ENCODE measurements around the gene DOCK4. TPM values are rescaled to one million over a fixed set of nuclear protein-coding genes. Genes with fewer than 3 reads are reported as not detected.

DOCK4 gene
- total and polyA plus RNA-seq, 7 donors: 1.8 to 12.7 (median 7.1) TPM

DNA sequence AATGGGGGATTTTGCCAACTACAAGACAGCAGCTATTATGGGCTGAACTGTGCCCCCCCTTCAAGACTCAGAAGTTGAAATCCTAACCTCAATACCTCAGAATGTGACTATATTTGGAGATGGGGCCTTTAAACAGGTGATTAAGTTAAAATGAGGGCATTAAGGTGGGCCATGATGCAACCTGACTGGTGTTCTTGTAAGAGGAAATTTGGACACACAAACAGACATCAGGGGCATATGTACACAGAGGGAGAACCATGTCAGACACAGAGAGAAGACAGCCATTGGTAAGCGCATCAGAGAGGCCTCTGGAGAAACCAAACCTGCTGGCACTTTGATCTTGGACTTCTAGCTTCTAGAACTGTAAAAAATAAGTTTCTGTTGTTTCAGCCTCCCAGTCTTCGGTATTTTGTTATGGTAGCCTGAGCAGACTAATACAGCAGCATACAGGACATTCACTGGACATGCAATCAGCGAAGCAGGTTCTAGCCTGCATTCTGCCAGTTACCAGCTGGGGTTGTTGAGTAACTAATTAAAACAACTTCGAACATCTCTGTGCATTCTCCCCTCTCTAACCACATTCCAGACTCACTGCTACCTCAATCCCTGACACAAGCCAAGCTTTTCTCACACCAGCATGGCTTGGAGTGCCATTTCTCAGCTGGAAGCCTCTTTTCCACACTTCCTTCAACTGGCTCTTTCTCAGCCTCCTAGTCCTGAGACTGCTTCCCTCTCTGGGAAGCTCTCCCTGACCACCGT lies 141.4 kb downstream of the DOCK4 start:
- Histone ChIP-seq H3K4me3 (no peak overlapping the region), H3K27ac (no peak overlapping the region), H3K9me3 (no peaks in the 10 kb centered on the region), H3K27me3 (ENCODE audit: insufficient read depth in 3 of 3, low read length in 2 of 3) (no peaks in the 10 kb centered on the region), H3K36me3 (ENCODE audit: insufficient read depth in 1 of 2, low read depth in 1 of 2) (no peaks in the 10 kb centered on the region), H3K4me1 (peaks cover 22% of the 10 kb centered on the region)
- TF ChIP-seq, protein P1, sequence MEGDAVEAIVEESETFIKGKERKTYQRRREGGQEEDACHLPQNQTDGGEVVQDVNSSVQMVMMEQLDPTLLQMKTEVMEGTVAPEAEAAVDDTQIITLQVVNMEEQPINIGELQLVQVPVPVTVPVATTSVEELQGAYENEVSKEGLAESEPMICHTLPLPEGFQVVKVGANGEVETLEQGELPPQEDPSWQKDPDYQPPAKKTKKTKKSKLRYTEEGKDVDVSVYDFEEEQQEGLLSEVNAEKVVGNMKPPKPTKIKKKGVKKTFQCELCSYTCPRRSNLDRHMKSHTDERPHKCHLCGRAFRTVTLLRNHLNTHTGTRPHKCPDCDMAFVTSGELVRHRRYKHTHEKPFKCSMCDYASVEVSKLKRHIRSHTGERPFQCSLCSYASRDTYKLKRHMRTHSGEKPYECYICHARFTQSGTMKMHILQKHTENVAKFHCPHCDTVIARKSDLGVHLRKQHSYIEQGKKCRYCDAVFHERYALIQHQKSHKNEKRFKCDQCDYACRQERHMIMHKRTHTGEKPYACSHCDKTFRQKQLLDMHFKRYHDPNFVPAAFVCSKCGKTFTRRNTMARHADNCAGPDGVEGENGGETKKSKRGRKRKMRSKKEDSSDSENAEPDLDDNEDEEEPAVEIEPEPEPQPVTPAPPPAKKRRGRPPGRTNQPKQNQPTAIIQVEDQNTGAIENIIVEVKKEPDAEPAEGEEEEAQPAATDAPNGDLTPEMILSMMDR (IDR thresholded peaks at IDR 0.05): no peak
- WGBS, 3 donors: 95 to 99% (median 95%) methylated on average over 5 of the region's 5 CpGs
- intact Hi-C loops (cut with DNase I): no loop called here
- ATAC-seq (no peak), DNase-seq (no peak)

DNA sequence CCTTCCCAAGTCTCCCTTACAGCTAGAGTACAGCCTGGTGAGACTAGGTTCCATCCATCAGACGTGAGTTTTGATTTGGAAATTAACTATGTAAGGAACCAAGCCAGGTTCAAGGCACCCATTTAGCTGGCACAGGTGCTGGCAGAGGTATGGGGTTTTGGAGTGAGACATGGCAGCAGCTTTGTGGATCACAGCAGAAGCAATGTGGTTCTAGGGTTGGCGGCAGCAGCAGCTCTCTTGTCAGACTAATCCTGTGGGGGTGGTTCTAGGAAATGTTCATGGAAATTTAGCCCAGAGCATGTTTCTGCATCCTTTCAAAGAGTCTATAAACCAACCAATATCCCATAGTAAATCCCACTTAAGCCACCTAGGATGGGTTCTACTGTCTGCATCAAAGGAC lies 142.2 kb downstream of the DOCK4 start:
- Histone ChIP-seq H3K36me3 (ENCODE audit: insufficient read depth in 1 of 2, low read depth in 1 of 2) (no peaks in the 10 kb centered on the region), H3K4me3 (no peak overlapping the region), H3K4me1 (peaks cover 18% of the 10 kb centered on the region), H3K27me3 (ENCODE audit: insufficient read depth in 3 of 3, low read length in 2 of 3) (no peaks in the 10 kb centered on the region), H3K27ac (no peak overlapping the region), H3K9me3 (no peaks in the 10 kb centered on the region)
- intact Hi-C loops (cut with DNase I): no loop called here
- TF ChIP-seq, protein P1 (IDR thresholded peaks at IDR 0.05): no peak
- ATAC-seq (no peak), DNase-seq (no peak)
- WGBS, 3 donors: 52 to 70% (median 62%) methylated on average over 2 of the region's 2 CpGs

DNA sequence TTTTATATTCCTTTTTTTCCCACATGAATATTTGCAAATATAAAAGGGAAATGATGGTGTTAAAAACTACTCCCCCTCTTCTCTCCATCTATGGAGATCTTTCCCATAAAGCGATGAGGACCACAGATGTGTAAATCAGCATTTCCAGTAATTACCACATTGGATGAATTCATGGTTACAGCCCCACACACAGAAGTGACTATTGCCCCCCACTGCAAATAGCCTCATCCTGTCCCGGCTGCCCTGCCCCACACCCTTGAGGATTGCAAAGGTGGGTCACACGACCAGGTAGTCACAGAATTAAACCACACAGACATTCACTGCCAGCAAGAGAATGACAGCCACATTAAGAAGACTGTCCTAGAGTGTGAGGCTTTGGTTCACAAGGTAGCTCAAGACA lies 145.1 kb downstream of the DOCK4 start:
- DNase-seq (no peak), ATAC-seq (no peak)
- 89 to 98% (median 90%) methylated on average over 3 of the region's 3 CpGs for WGBS, 3 donors
- no peaks in the 10 kb centered on the region for H3K36me3 ChIP-seq (ENCODE audit: insufficient read depth in 1 of 2, low read depth in 1 of 2)
- peaks cover 7% of the 10 kb centered on the region for H3K4me1 ChIP-seq
- intact Hi-C loops (cut with DNase I): no loop called here
- H3K4me3 ChIP-seq: no peak overlapping the region
- no peaks in the 10 kb centered on the region for H3K27me3 ChIP-seq (ENCODE audit: insufficient read depth in 3 of 3, low read length in 2 of 3)
- TF ChIP-seq, protein P1 (IDR thresholded peaks at IDR 0.05): no peak
- no peaks in the 10 kb centered on the region for H3K9me3 ChIP-seq
- no peak overlapping the region for H3K27ac ChIP-seq

DNA sequence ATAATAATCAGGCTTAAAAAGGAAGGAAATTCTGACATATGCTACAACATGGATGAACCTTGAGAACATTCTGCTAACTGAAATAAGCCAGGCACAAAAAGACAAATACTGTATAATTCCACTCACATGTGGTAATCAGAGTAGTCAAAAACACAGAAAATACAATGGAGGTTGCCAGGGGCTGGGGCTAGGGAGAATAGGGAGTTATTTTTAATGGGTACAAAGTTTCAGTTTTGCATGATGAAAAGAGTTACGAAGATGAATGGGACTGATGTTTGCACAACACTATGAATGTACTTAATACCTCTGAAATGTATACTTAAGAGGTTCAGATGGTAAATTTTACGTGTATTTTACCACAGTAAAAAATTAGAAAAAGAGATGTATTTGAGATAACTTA lies 145.6 kb downstream of the DOCK4 start:
- no peak for ATAC-seq

More for the DNA sequence above, 145.6 kb downstream of the DOCK4 start:
- Histone ChIP-seq H3K9me3 (no peaks in the 10 kb centered on the region), H3K27me3 (ENCODE audit: insufficient read depth in 3 of 3, low read length in 2 of 3) (no peaks in the 10 kb centered on the region), H3K4me1 (peaks cover 6% of the 10 kb centered on the region), H3K36me3 (ENCODE audit: insufficient read depth in 1 of 2, low read depth in 1 of 2) (no peaks in the 10 kb centered on the region), H3K27ac (no peak overlapping the region), H3K4me3 (no peak overlapping the region)
- TF ChIP-seq, protein P1 (IDR thresholded peaks at IDR 0.05): no peak
- WGBS, 3 donors: 94 to 97% (median 95%) methylated on average over 2 of the region's 2 CpGs
- no peak for DNase-seq
- intact Hi-C loops (cut with DNase I): no loop called here

Measured in psoas muscle (tissue), 8 donors.